HS-27A (cell line): ENCODE data around the gene CACNA1A.
"Not testable (repeated sequence)": the region's sequence is repeated elsewhere in the genome, so short reads cannot be mapped to it uniquely, and the experiment has no call there.

Source experiments
- DNase-seq: peaks from one replicate; pipeline ENCODE4 v3.0.0-alpha.2; 2012; ENCODE audit warnings: low read depth, missing footprints

The CACNA1A gene

GRCh38 chr19:13427273-13428051 lies 78.8 kb downstream of the CACNA1A start:
- DNase-seq: no peak

GRCh38 chr19:13425875-13426274 lies 80.4 kb downstream of the CACNA1A start:
- DNase-seq: not testable (repeated sequence)

- DNase-seq: no peak
These were observed 81.1 kb downstream of the CACNA1A start for GRCh38 chr19:13425151-13425550.

- DNase-seq: no peak
These were observed 85.5 kb downstream of the CACNA1A start for GRCh38 chr19:13420780-13421179.

- no peak for DNase-seq
These were observed 89.2 kb downstream of the CACNA1A start for GRCh38 chr19:13417054-13417453.

- no peak for DNase-seq
These were observed 94.4 kb downstream of the CACNA1A start for GRCh38 chr19:13411899-13412298.

- no peak for DNase-seq
These were observed 95.3 kb downstream of the CACNA1A start for GRCh38 chr19:13410946-13411345.

- DNase-seq: no peak
These were observed 97.3 kb downstream of the CACNA1A start for GRCh38 chr19:13408889-13409518.

- DNase-seq: no peak
These were observed 102.0 kb downstream of the CACNA1A start for GRCh38 chr19:13404236-13404635.

GRCh38 chr19:13401388-13401787 lies 104.9 kb downstream of the CACNA1A start:
- DNase-seq: no peak

- no peak for DNase-seq
These were observed 106.0 kb downstream of the CACNA1A start for GRCh38 chr19:13400296-13400695.

GRCh38 chr19:13399746-13400145 lies 106.5 kb downstream of the CACNA1A start:
- no peak for DNase-seq

GRCh38 chr19:13398780-13399726 lies 107.2 kb downstream of the CACNA1A start:
- no peak for DNase-seq

GRCh38 chr19:13398182-13398581 lies 108.1 kb downstream of the CACNA1A start:
- DNase-seq: no peak

GRCh38 chr19:13396250-13397080 lies 109.8 kb downstream of the CACNA1A start:
- no peak for DNase-seq

GRCh38 chr19:13382633-13382938 lies 123.7 kb downstream of the CACNA1A start:
- DNase-seq: no peak

- no peak for DNase-seq
These were observed 124.2 kb downstream of the CACNA1A start for GRCh38 chr19:13381827-13382632.

GRCh38 chr19:13376537-13376936 lies 129.7 kb downstream of the CACNA1A start:
- DNase-seq: no peak

- DNase-seq: no peak
These were observed 132.7 kb downstream of the CACNA1A start for GRCh38 chr19:13373599-13373998.

- DNase-seq: no peak
These were observed 135.3 kb downstream of the CACNA1A start for GRCh38 chr19:13370948-13371347.
